Tibial nerve (tissue), 4 donors: ENCODE measurements around the gene GFPT2.

Experiments
- EP300 ChIP-seq, 2 donors: sonication (generic); formaldehyde crosslinking; IDR thresholded peaks; one replicate each; pipeline ENCODE4 v1.6.1; 2017; ENCODE audit warnings: antibody characterized with exemption in 2 of 2, mild to moderate bottlenecking in 1 of 2
- POLR2A ChIP-seq, 2 donors: fragments of 450-650 bp; IDR thresholded peaks; one replicate each; pipeline ENCODE4 v1.6.1; 2017; ENCODE audit warnings: antibody characterized with exemption in 2 of 2, mild to moderate bottlenecking in 2 of 2, moderate library complexity in 2 of 2
- TF ChIP-seq, protein P1 (sequence below), 5 experiments: fragments of 200-600 bp in 3 of 5; fragments of 450-650 bp in 2 of 5; sonication (generic) in 3 of 5; IDR thresholded peaks; one replicate each; pipeline ENCODE4 v1.5.1; 2016 to 2019; ENCODE audit warnings: antibody characterized with exemption in 5 of 5, mild to moderate bottlenecking in 3 of 5, moderate library complexity in 2 of 5

DNA sequence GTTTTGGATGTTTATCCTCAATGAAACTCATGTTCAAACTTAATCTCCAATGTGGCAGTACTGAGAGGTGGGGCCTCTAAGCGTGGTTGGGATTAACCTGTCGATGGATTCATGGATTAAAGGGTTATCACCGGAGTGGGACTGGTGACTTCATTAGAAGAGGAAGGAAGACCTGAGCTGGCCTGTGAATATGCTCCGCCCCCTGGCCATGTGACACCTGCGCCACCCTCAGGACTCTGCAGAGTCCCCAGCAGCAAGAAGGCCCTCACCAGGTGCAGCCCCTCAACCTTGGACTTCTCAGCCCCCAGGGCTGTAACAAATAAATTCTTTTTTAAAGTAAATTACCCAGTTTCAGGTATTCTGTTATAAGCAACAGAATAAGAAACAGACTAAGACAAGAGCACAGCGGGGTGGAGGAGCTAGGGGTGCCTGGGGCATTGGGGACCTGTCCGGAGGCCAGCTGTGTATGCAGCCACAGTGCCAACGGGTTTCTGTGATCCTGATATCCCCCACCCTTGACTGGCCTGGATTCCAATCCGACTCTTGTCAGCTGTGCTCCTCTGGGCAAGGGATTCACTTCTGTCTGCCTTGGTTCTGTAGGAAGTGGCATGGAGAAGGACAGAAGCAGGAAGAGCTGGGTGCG lies 58.1 kb downstream of the GFPT2 start:
- TF ChIP-seq, protein P1, sequence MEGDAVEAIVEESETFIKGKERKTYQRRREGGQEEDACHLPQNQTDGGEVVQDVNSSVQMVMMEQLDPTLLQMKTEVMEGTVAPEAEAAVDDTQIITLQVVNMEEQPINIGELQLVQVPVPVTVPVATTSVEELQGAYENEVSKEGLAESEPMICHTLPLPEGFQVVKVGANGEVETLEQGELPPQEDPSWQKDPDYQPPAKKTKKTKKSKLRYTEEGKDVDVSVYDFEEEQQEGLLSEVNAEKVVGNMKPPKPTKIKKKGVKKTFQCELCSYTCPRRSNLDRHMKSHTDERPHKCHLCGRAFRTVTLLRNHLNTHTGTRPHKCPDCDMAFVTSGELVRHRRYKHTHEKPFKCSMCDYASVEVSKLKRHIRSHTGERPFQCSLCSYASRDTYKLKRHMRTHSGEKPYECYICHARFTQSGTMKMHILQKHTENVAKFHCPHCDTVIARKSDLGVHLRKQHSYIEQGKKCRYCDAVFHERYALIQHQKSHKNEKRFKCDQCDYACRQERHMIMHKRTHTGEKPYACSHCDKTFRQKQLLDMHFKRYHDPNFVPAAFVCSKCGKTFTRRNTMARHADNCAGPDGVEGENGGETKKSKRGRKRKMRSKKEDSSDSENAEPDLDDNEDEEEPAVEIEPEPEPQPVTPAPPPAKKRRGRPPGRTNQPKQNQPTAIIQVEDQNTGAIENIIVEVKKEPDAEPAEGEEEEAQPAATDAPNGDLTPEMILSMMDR (IDR thresholded peaks at IDR 0.05) = no peak
- TF ChIP-seq POLR2A (IDR thresholded peaks at IDR 0.05) (no peak), EP300 (IDR thresholded peaks at IDR 0.05) (no peak)
